BLaER1 treated with 17β-estradiol and CSF1 and Interleukin-3, amounts not matched to agents 10 nM and 100 nM (cell line): ENCODE results near the gene GNPTG.

Source experiments
- H3K27ac ChIP-seq, 11 experiments: shearing (Covaris generic); formaldehyde crosslinking; 2 replicates each; pipeline ENCODE4 v1.8.1; 2022
- H3K27me3 ChIP-seq, 11 experiments: shearing (Covaris generic); formaldehyde crosslinking; 2 replicates each; pipeline ENCODE4 v1.8.1; 2022
- H3K36me3 ChIP-seq, 11 experiments: shearing (Covaris generic); formaldehyde crosslinking; 2 replicates each; pipeline ENCODE4 v1.8.1; 2022
- H3K4me1 ChIP-seq, 10 experiments: shearing (Covaris generic); formaldehyde crosslinking; 2 replicates each; pipeline ENCODE4 v1.8.1; 2022
- H3K4me2 ChIP-seq, 11 experiments: shearing (Covaris generic); formaldehyde crosslinking; 2 replicates each; pipeline ENCODE4 v1.8.1; 2022
- H3K4me3 ChIP-seq, 10 experiments: shearing (Covaris generic); formaldehyde crosslinking; 2 replicates each; pipeline ENCODE4 v1.8.1; 2022
- H3K9ac ChIP-seq, 11 experiments: shearing (Covaris generic); formaldehyde crosslinking; 2 replicates each; pipeline ENCODE4 v1.8.1; 2022
- H3K9me3 ChIP-seq, 11 experiments: shearing (Covaris generic); formaldehyde crosslinking; replicated peaks in 1 of 11; 2 replicates each; pipeline ENCODE4 v1.8.1; 2022
- H4K20me1 ChIP-seq, 11 experiments: shearing (Covaris generic); formaldehyde crosslinking; 2 replicates each; pipeline ENCODE4 v1.8.1; 2022
- Cebpa-rat ChIP-seq, 11 experiments: shearing (Covaris generic); IDR thresholded peaks; 2 replicates each; pipeline ENCODE4 v1.8.1; 2022

The GNPTG gene

GRCh38 chr16:1363501-1364041 is 11.8 kb downstream of the GNPTG start:
- peaks cover 83 to 93% (median 86%) of the 10 kb centered on the region in 11 experiments for H3K36me3 ChIP-seq
- H3K9me3 ChIP-seq = no peaks in the 10 kb centered on the region
- H3K27me3 ChIP-seq = no peaks in the 10 kb centered on the region
- no peak overlapping the region for H3K27ac ChIP-seq
- H3K4me1 ChIP-seq = peaks cover 0 to 16% (median 3%) of the 10 kb centered on the region in 10 experiments; a peak in 6 of 20 replicates
- TF ChIP-seq Cebpa-rat (IDR thresholded peaks at IDR 0.05) = no peak
- no peak overlapping the region for H3K9ac ChIP-seq
- H3K4me2 ChIP-seq = no peak overlapping the region
- no peak overlapping the region for H3K4me3 ChIP-seq
- peaks cover 45 to 91% (median 83%) of the 10 kb centered on the region in 11 experiments for H4K20me1 ChIP-seq

- TF ChIP-seq Cebpa-rat (IDR thresholded peaks at IDR 0.05) = no peak
- no peaks in the 10 kb centered on the region for H3K27me3 ChIP-seq
- H3K4me2 ChIP-seq = no peak overlapping the region
- H3K4me1 ChIP-seq = peaks cover 0 to 16% (median 2%) of the 10 kb centered on the region in 10 experiments; a peak in 5 of 20 replicates
- H3K4me3 ChIP-seq = no peak overlapping the region
- H3K36me3 ChIP-seq = peaks cover 74 to 93% (median 79%) of the 10 kb centered on the region in 11 experiments
- peaks cover 40 to 81% (median 75%) of the 10 kb centered on the region in 11 experiments for H4K20me1 ChIP-seq
- no peak overlapping the region for H3K9ac ChIP-seq
- H3K27ac ChIP-seq = no peak overlapping the region
- H3K9me3 ChIP-seq = no peaks in the 10 kb centered on the region
Observed at GRCh38 chr16:1364510-1364909, 12.8 kb downstream of the GNPTG start.

- peaks cover 0 to 16% (median 2%) of the 10 kb centered on the region in 10 experiments; a peak in 5 of 20 replicates for H3K4me1 ChIP-seq
- H3K9ac ChIP-seq = peak overlapping the region in 3 of 11 experiments; percentile 9 to 49 (median 17); a peak in 1 of 22 replicates
- H3K36me3 ChIP-seq = peaks cover 68 to 90% (median 75%) of the 10 kb centered on the region in 11 experiments
- H3K27me3 ChIP-seq = no peaks in the 10 kb centered on the region
- H3K9me3 ChIP-seq = no peaks in the 10 kb centered on the region
- no peak overlapping the region for H3K4me2 ChIP-seq
- H3K27ac ChIP-seq = no peak overlapping the region
- H3K4me3 ChIP-seq = no peak overlapping the region
- peaks cover 34 to 80% (median 69%) of the 10 kb centered on the region in 11 experiments for H4K20me1 ChIP-seq
- TF ChIP-seq Cebpa-rat (IDR thresholded peaks at IDR 0.05) = no peak
Observed at GRCh38 chr16:1366060-1366711, 14.5 kb downstream of the GNPTG start.

GRCh38 chr16:1366712-1367299 is 15.1 kb downstream of the GNPTG start:
- Histone ChIP-seq H3K4me3 (no peak overlapping the region), H4K20me1 (peaks cover 34 to 80% (median 71%) of the 10 kb centered on the region in 11 experiments), H3K4me1 (peaks cover 0 to 16% (median 2%) of the 10 kb centered on the region in 10 experiments; a peak in 5 of 20 replicates), H3K27me3 (no peaks in the 10 kb centered on the region), H3K27ac (no peak overlapping the region), H3K9ac (0 out of 22 replicates have a peak overlapping the region, but pooled peaks of 1 of the 11 experiments have one; percentile 33), H3K36me3 (peaks cover 63 to 89% (median 76%) of the 10 kb centered on the region in 11 experiments), H3K9me3 (no peaks in the 10 kb centered on the region), H3K4me2 (no peak overlapping the region)
- no peak for TF ChIP-seq Cebpa-rat (IDR thresholded peaks at IDR 0.05)

GRCh38 chr16:1367486-1368174 is 15.9 kb downstream of the GNPTG start:
- Histone ChIP-seq H3K9me3 (no peaks in the 10 kb centered on the region), H3K4me3 (no peak overlapping the region), H3K4me1 (peaks cover 0 to 16% (median 2%) of the 10 kb centered on the region in 10 experiments; a peak in 5 of 20 replicates), H3K9ac (no peak overlapping the region), H3K36me3 (peaks cover 55 to 87% (median 68%) of the 10 kb centered on the region in 11 experiments), H3K27me3 (no peaks in the 10 kb centered on the region), H4K20me1 (peaks cover 26 to 79% (median 65%) of the 10 kb centered on the region in 11 experiments), H3K27ac (no peak overlapping the region), H3K4me2 (no peak overlapping the region)
- TF ChIP-seq Cebpa-rat (IDR thresholded peaks at IDR 0.05) = no peak

GRCh38 chr16:1371054-1371978 is 19.6 kb downstream of the GNPTG start:
- H3K27me3 ChIP-seq = no peaks in the 10 kb centered on the region
- H4K20me1 ChIP-seq = peaks cover 16 to 68% (median 50%) of the 10 kb centered on the region in 11 experiments; a peak in 20 of 22 replicates
- H3K9ac ChIP-seq = no peak overlapping the region
- no peak overlapping the region for H3K4me3 ChIP-seq
- no peaks in the 10 kb centered on the region for H3K9me3 ChIP-seq
- H3K36me3 ChIP-seq = peaks cover 32 to 74% (median 55%) of the 10 kb centered on the region in 11 experiments
- TF ChIP-seq Cebpa-rat (IDR thresholded peaks at IDR 0.05) = no peak
- no peak overlapping the region for H3K4me2 ChIP-seq
- no peak overlapping the region for H3K27ac ChIP-seq
- H3K4me1 ChIP-seq = peaks cover 0 to 8% (median 0%) of the 10 kb centered on the region in 10 experiments; a peak in 5 of 20 replicates

GRCh38 chr16:1372292-1372950 is 20.7 kb downstream of the GNPTG start:
- Histone ChIP-seq H3K4me1 (peaks cover 0 to 2% (median 0%) of the 10 kb centered on the region in 10 experiments; a peak in 4 of 20 replicates), H3K9me3 (no peaks in the 10 kb centered on the region), H3K4me2 (no peak overlapping the region), H3K4me3 (no peak overlapping the region), H4K20me1 (peaks cover 19 to 71% (median 52%) of the 10 kb centered on the region in 11 experiments; a peak in 19 of 22 replicates), H3K27ac (no peak overlapping the region), H3K9ac (no peak overlapping the region), H3K36me3 (peaks cover 24 to 71% (median 48%) of the 10 kb centered on the region in 11 experiments), H3K27me3 (no peaks in the 10 kb centered on the region)
- TF ChIP-seq Cebpa-rat (IDR thresholded peaks at IDR 0.05) = no peak
